Subcutaneous abdominal adipose tissue (tissue), 5 donors: ENCODE measurements around the gene CRABP1.

Experiments
- H3K27ac ChIP-seq: one replicate; pipeline ENCODE4 v1.7.0; 2013; ENCODE audit warnings: low read depth, mild to moderate bottlenecking, inconsistent platforms, low read length, moderate library complexity
- H3K27me3 ChIP-seq, 5 donors: one replicate each; pipeline ENCODE4 v1.7.0; 2013; ENCODE audit warnings: low read length in 5 of 5, inconsistent platforms in 1 of 5; ENCODE audit not compliant: control insufficient read depth in 5 of 5, insufficient read depth in 4 of 5
- H3K36me3 ChIP-seq, 5 donors: one replicate each; pipeline ENCODE4 v1.7.0; 2013; ENCODE audit warnings: low read length in 5 of 5; ENCODE audit not compliant: control insufficient read depth in 5 of 5, insufficient read depth in 5 of 5
- H3K4me1 ChIP-seq, 5 donors: one replicate each; pipeline ENCODE4 v1.7.0; 2013; ENCODE audit warnings: low read length in 5 of 5, mild to moderate bottlenecking in 3 of 5, moderate library complexity in 1 of 5; ENCODE audit not compliant: control insufficient read depth in 5 of 5, insufficient read depth in 5 of 5
- H3K4me3 ChIP-seq, 5 donors: one replicate each; pipeline ENCODE4 v1.7.0; 2013; ENCODE audit warnings: low read length in 5 of 5, low read depth in 1 of 5
- H3K9ac ChIP-seq, 5 donors: one replicate each; pipeline ENCODE4 v1.7.0; 2013; ENCODE audit warnings: low read length in 5 of 5, mild to moderate bottlenecking in 4 of 5, moderate library complexity in 3 of 5
- H3K9me3 ChIP-seq, 5 donors: one replicate each; pipeline ENCODE4 v1.7.0; 2013; ENCODE audit warnings: low read length in 5 of 5; ENCODE audit not compliant: control insufficient read depth in 5 of 5
- donor health status: healthy.
- donor health status: healthy.
- donor health status: healthy.
- donor health status: healthy.
- donor health status: healthy.

Gene CRABP1

DNA sequence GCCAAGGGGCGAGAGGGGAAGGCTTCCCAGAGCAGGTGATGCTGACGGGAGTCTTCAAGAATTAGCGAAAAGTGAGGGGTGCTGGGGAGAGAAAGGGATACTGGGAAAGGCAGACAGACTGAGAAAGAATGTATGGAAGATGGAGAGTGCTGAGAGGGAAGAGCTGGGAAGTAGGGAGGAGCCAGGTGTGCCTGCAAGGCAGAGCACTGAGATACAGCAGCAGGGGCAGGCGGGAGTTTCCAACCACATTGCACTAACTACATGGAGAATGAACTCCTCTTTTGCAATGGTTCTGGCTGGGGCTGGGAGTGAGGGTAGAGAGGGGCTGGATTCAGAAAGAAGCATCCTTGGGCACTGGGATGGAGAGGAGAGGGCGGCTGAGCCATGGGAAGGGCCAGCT lies 16.0 kb upstream of the CRABP1 start:
- H3K9ac ChIP-seq = no peak overlapping the region
- H3K27me3 ChIP-seq = no peaks in the 10 kb centered on the region
- H3K4me3 ChIP-seq = no peak overlapping the region
- H3K9me3 ChIP-seq = no peaks in the 10 kb centered on the region
- no peaks in the 10 kb centered on the region for H3K36me3 ChIP-seq
- H3K27ac ChIP-seq = no peak overlapping the region
- peaks cover 0 to 11% (median 4%) of the 10 kb centered on the region in 5 donors for H3K4me1 ChIP-seq

DNA sequence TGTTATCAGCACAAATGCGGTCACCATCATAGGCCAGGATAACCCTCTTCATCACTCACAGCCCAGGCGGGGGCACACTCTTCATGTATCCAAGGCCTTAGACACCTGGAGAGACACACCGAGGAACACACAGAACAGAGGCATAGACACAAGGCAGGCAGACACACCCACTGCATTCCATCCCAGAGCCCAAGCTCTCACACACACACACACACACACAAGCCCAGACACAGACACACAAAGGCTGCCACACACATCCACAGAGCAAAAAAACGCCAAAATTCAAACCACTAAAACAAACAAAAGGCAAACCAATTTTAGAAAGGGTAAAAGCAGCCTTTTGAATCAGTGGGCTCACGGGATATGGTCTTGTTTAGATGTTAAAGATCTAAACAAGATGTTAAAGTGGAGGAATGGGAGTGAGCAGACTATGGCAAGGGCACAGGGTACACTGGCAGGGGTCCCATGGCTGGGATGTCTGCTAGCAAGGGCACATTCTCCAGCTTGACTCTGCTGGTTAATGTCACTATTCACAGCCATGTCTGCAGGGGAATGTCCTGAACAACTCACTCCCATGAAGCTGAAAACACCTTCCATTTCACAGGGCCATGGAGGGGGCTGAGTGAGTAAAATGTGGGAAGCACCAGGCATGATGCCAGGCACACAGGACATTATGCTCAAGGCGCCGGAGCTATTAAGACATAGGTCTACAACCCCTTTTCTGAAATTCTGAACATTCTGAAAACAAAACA lies 14.9 kb upstream of the CRABP1 start:
- Histone ChIP-seq H3K4me3 (no peak overlapping the region), H3K36me3 (no peaks in the 10 kb centered on the region), H3K4me1 (peaks cover 0 to 11% (median 4%) of the 10 kb centered on the region in 5 donors), H3K9ac (no peak overlapping the region), H3K27me3 (no peaks in the 10 kb centered on the region), H3K27ac (no peak overlapping the region), H3K9me3 (no peaks in the 10 kb centered on the region)

DNA sequence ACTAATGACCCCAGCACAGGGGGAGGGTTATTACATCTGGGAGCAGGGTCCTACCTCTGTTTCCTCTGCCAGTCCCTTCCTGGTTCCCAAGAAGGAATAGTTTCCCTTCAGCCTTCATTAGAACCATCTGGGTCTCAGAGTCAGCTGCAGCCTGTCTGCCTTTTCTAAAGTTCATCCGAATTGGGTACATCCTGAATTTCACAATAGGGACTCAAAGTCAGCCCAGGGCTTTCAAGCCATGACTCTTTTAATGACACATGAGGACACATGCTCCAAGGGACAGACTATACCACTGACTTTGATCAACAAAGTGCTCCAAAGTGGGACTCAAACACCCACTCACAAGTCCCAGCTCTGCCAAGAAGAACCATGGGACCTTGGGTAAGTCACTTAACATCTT lies 12.7 kb upstream of the CRABP1 start:
- H3K4me3 ChIP-seq = no peak overlapping the region
- H3K36me3 ChIP-seq = no peaks in the 10 kb centered on the region
- no peak overlapping the region for H3K9ac ChIP-seq
- H3K9me3 ChIP-seq = no peaks in the 10 kb centered on the region
- H3K4me1 ChIP-seq = peaks cover 4 to 11% (median 7%) of the 10 kb centered on the region in 5 donors
- H3K27ac ChIP-seq = no peak overlapping the region
- H3K27me3 ChIP-seq = no peaks in the 10 kb centered on the region

- no peaks in the 10 kb centered on the region for H3K9me3 ChIP-seq
- no peaks in the 10 kb centered on the region for H3K36me3 ChIP-seq
- peaks cover 4 to 8% (median 7%) of the 10 kb centered on the region in 5 donors for H3K4me1 ChIP-seq
- H3K27me3 ChIP-seq = no peaks in the 10 kb centered on the region
- H3K9ac ChIP-seq = no peak overlapping the region
- no peak overlapping the region for H3K4me3 ChIP-seq
- no peak overlapping the region for H3K27ac ChIP-seq
These were observed 10.5 kb upstream of the CRABP1 start for GRCh38 chr15:78329625-78330024.

DNA sequence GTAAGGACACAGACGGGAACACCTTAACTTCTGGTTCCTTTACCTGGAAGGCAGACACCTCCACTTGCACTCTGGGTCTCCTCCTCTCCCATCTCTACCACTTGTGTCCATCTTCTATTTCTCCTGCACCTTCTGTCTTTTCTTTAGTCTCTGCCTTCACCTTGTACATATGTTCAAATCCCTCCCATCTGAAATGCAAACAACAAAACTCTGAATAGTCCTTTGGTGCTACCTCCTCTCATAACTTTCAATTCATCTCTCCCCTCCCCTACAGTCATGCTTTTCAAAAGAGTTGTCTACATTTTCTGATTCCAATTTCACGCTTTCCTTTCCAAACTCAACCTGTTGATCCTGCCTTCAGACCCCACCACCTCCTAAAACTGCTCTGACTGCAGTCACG lies 5.3 kb upstream of the CRABP1 start:
- Histone ChIP-seq H3K27me3 (peaks cover 10 to 32% (median 25%) of the 10 kb centered on the region in 5 donors), H3K9ac (no peak overlapping the region), H3K9me3 (no peaks in the 10 kb centered on the region), H3K36me3 (no peaks in the 10 kb centered on the region), H3K4me3 (no peak overlapping the region), H3K4me1 (peaks cover 2 to 8% (median 7%) of the 10 kb centered on the region in 5 donors), H3K27ac (no peak overlapping the region)

GRCh38 chr15:78335985-78336384 lies 4.2 kb upstream of the CRABP1 start:
- Histone ChIP-seq H3K4me3 (no peak overlapping the region), H3K9ac (no peak overlapping the region), H3K27ac (no peak overlapping the region), H3K36me3 (no peaks in the 10 kb centered on the region), H3K27me3 (peaks cover 19 to 42% (median 34%) of the 10 kb centered on the region in 5 donors), H3K9me3 (no peaks in the 10 kb centered on the region), H3K4me1 (peaks cover 2 to 16% (median 13%) of the 10 kb centered on the region in 5 donors)

DNA sequence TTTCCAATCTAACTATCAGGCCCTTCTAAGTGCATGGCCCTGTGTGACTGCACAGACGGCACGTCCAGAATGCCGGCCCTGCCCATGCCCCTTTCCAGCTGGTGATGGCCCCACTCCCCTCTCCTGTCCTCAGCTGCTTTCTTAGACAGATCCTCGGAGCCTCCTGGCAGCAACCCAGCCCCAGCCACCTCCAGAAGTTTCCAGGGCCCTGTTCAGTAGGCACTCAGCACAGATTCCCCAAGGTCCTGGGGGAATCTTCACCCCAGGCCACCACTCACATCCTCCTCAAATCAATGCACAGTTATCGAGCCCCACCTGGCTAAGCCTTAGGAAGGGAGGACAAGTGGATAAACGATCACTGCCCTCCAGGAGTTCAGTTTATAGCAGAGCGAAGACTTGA lies 1.4 kb upstream of the CRABP1 start:
- Histone ChIP-seq H3K27me3 (peaks cover 23 to 56% (median 47%) of the 10 kb centered on the region in 5 donors), H3K9ac (no peak overlapping the region), H3K4me3 (no peak overlapping the region), H3K27ac (no peak overlapping the region), H3K4me1 (peaks cover 0 to 9% (median 9%) of the 10 kb centered on the region in 5 donors), H3K9me3 (no peaks in the 10 kb centered on the region), H3K36me3 (no peaks in the 10 kb centered on the region)

- Histone ChIP-seq H3K9me3 (no peaks in the 10 kb centered on the region), H3K36me3 (no peaks in the 10 kb centered on the region), H3K4me3 (no peak overlapping the region), H3K27ac (no peak overlapping the region), H3K4me1 (peaks cover 0 to 9% (median 9%) of the 10 kb centered on the region in 5 donors), H3K9ac (no peak overlapping the region), H3K27me3 (peaks cover 23 to 56% (median 47%) of the 10 kb centered on the region in 5 donors)
These were observed 594 bp upstream of the CRABP1 start for GRCh38 chr15:78339559-78339958.

DNA sequence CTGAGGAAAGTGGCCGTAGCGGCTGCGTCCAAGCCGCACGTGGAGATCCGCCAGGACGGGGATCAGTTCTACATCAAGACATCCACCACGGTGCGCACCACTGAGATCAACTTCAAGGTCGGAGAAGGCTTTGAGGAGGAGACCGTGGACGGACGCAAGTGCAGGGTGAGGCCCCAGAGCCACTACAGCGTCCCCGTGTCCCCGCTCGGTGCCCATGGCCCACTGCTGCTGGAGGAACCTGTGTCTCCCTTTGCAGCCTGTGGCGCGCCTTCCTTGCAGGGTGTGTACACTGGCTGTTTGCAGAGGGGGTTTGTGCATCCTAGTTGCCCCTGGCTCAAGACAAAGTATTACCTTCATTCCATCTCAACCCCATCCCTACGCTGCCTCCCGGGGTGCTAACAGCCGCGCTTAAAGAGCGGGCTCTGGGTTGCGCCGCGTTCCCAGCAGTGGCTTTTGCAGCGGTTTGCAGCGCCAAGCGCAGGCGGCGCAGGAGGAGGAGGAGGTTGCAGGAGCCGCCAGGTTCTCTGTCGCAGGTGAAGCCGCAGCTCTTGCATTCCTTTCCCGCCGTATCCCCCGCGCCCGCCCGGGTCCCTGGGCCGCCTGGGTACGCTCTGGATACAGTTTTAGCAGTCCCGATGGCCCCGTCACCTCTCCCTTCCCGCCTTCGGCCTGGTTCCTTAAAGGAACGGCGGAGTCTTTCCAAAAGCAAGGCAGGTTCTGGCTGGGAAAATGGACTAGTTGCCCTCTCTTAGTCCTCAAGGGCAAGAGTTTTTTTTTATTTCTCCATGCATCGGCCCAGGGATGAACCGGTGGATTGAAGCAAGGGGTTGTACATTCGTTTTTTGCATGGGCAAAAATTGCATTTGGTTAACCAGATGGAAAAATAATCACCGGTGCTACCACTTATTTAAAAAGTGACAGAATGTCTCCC lies 1.2 kb downstream of the CRABP1 start:
- H3K9me3 ChIP-seq = no peaks in the 10 kb centered on the region
- H3K9ac ChIP-seq = no peak overlapping the region
- no peak overlapping the region for H3K4me3 ChIP-seq
- peaks cover 0 to 9% (median 9%) of the 10 kb centered on the region in 5 donors for H3K4me1 ChIP-seq
- H3K27me3 ChIP-seq = peaks cover 23 to 51% (median 45%) of the 10 kb centered on the region in 5 donors
- H3K27ac ChIP-seq = no peak overlapping the region
- H3K36me3 ChIP-seq = no peaks in the 10 kb centered on the region

- H3K9me3 ChIP-seq = no peaks in the 10 kb centered on the region
- no peaks in the 10 kb centered on the region for H3K36me3 ChIP-seq
- no peak overlapping the region for H3K4me3 ChIP-seq
- no peak overlapping the region for H3K27ac ChIP-seq
- H3K27me3 ChIP-seq = peaks cover 23 to 47% (median 42%) of the 10 kb centered on the region in 5 donors
- no peak overlapping the region for H3K9ac ChIP-seq
- H3K4me1 ChIP-seq = peaks cover 0 to 9% (median 9%) of the 10 kb centered on the region in 5 donors
These were observed 1.9 kb downstream of the CRABP1 start for GRCh38 chr15:78342021-78342420.
